Astrocyte of the hippocampus (primary cell): ENCODE data around the gene DENND6B.

ENCODE experiments used
- DNase-seq: peaks from one replicate; pipeline ENCODE4 v3.0.0; 2011; ENCODE audit warnings: low read depth, low spot score

Gene DENND6B

DNA sequence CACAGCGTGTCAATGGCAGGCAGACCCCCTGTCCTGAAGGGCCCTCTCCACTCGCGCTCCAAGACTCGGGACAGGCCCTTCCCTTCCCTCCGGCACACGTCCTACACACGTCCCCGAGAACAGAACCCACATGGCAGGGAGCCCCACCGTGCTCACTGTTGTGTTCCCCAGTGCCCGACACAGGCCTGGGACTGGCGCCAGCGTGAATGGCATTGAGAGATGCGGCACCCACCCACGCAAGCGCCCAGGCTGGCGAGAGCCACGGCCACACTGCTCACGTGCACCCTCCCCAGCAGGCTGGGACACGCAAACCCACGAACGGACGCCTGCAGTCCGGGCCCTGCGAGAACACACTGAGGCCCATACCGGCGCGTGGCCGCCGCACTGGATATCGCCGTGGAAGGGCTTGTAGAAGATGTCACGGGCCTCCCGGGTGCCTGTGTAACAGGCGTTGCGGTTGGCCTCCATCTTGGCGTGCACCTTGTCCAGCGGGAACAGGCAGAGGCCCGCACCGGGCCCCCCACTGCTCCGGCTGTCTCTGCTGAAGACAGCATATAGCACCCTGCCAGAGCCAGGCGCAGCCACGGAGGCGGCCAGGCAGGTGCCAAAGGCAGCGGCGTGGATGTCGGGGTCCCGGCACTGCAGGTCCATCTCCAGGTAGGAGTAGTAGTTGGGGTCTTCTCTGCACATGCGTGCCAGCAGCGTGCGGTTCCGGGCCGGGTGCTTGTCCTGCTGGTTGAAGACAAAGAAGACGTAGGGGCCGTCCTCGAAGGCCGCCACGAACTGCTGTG is 37.5 kb downstream of the DENND6B start:
- no peak for DNase-seq

DNA sequence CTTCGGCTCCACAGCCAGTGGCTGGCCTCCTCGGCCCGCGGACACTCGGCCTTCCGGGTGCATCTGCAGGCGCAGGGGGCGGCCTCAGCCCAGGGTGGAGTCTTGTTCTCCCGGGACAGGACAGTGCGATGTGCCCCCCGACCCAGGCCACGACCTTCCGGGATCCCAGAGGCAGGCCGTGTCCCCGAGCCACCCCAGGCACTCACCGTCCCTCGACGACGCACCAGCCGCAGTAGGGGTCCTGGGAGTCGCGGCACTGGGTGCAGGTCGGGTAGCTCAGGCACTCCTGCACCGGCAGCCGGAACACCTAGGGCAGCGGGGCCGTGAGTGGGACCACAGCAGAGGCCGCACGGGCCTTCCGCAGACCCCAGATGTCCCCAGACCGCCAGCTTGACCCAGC is 39.1 kb downstream of the DENND6B start:
- DNase-seq = no peak

- DNase-seq = no peak
Observed at GRCh38 chr22:50286701-50287318, 40.0 kb downstream of the DENND6B start.

GRCh38 chr22:50286275-50286674 is 40.5 kb downstream of the DENND6B start:
- DNase-seq = no peak

DNA sequence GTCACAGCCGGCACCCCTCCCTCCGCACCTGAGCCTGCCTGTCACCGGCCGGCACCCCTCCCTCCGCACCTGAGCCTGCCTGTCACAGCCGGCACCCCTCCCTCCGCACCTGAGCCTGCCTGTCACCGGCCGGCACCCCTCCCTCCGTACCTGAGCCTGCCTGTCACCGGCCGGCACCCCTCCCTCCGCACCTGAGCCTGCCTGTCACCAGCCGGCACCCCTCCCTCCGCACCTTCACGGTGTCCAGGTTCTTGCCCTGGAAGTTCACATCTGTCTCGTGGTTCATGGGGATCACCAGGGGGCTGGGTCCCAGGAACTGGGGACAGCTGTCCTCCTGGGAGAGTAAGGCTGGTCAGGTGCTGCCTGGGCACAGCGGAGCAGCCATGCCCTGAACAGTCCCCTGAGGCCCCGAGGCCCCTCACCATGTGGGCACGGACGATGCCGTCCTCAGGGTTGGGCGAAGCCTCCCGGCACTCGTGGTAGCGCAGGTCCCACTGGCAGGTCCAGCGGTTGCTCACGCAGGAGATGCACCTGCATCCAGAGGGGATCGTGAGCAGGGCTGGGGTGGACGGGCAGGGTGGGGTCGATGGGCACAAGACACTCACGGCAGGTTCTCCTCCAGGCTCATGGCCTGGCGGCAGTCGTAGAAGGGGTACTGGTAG is 41.1 kb downstream of the DENND6B start:
- no peak for DNase-seq

DNA sequence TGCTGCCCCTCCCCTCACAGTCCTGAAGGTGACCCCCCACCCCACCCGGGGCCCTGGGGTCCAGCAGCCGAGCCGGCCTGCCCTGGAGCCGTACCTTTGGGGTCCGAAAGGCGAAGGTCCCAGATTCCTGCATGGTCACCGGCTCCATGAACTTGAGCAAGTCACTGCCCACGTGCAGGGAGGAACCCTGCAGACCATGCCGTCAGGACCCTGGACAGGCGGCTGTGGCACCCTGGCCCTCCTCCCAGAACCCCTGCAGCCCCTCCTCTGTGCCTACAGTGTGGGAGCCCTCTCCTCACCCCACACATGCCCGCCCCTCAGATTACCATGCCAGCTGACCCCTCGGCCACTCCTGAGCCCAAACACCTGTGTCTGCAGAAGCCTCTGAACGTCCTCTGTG is 42.3 kb downstream of the DENND6B start:
- DNase-seq = no peak

DNA sequence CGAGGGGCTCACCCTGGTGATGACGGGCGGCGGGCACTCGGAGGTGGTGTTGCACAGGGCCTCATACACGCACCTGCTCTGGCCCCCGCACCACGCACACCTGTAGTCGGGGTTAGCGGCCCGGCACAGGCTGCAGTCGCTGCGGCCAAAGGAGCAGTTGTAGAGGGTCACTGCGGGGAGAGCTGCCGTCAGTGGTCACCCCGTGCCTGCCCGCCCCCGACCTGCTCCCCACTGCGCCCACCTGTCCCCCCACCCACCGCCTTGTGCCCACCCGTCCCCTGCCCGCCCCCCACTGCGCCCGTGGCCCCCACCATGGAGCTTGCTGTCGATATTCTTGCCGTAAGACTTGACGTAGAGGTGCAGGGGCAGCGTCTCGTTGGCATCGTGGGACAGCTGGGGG is 43.0 kb downstream of the DENND6B start:
- DNase-seq = no peak

DNA sequence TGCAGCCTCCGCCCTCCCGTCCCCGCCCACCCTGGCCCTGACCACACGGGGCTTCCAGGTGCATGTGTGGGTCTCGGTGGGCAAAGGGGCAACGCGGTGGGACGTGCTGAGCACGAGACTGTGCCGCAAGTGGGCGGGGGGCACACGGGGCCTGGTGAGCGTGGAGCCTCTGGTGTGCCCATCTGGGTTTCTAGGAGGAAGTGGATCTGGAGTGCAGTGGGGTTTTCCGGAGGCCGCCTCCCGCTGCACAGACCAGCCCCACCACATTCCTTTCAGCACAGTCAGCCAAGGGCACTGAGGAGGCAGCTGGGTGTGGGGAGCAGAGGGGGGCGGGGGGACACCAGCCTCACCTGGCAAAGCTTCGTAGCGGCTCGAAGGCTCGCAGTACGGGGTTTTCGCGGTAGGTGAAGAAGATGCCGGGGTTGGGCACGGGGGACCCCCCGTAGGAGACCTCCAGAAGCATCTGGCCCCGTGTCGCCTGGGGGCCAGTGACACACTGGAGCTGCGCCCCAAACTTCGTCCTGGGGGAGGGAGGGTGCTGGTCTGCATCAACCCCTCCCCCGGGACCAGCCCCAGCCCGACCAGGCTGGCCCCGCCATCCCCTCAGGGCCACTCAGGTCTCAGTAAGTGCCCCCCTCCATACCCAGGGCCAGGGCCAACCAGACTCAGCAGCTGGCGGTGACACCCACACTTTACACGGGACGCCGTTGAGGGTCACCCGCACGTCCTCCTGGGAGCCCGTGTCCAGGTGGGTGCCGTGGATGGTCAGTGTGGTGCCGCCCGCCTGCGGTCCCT is 44.3 kb downstream of the DENND6B start:
- peak; percentile 83 for DNase-seq

GRCh38 chr22:50281957-50282356 is 44.9 kb downstream of the DENND6B start:
- DNase-seq = no peak

DNA sequence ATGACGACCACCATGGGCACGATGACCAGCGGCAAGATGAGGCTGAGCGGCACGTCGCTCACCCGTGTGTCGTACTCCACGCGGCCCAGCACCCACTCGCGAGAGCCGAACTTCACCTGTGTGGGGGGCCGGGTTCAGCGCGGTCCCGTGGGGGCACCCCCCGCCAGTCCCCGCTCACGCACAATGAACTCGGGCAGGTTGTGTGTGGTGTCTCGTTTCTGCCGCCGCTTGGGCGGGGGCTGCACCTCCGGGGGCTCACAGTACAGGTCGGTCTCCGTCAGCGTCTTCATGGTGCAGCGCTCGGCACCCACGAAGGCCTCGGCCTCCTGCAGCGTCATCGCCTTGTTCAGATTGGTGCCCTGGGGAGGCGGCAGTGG is 45.4 kb downstream of the DENND6B start:
- no peak for DNase-seq

DNA sequence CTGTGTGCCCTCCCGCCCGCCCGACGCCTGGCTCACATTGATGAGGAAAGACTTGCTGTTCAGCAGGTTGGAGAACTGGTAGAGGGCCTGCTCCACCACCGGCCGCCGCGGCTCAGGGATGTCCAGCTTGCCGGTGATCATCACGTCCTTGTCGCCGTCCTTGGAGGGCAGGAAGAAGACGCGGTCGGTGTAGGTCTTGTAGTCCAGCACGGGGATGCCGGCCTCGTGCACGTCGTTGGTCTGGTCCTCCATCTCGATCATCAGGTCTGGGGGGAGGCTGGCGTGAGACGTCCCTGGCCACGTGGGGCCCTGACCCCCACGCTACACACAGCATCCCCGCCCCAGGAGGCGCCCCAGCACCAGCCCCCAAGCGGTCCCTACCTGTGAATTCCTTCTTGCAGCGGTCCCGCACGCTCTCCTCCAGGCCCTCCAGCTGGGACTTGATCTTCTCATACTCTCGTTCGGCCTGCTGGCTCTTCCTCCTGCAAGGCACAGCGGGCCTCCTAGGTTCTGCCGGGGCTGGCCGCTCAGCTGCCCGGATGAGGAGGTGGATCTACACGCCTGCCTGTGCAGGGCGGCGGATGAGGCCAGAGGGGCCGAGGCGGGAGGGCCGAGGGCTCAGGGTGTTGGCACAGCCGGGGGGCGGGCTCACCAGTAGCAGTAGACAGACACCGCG is 46.0 kb downstream of the DENND6B start:
- DNase-seq = no peak

- no peak for DNase-seq
Observed at GRCh38 chr22:50280022-50280707, 46.6 kb downstream of the DENND6B start.

DNA sequence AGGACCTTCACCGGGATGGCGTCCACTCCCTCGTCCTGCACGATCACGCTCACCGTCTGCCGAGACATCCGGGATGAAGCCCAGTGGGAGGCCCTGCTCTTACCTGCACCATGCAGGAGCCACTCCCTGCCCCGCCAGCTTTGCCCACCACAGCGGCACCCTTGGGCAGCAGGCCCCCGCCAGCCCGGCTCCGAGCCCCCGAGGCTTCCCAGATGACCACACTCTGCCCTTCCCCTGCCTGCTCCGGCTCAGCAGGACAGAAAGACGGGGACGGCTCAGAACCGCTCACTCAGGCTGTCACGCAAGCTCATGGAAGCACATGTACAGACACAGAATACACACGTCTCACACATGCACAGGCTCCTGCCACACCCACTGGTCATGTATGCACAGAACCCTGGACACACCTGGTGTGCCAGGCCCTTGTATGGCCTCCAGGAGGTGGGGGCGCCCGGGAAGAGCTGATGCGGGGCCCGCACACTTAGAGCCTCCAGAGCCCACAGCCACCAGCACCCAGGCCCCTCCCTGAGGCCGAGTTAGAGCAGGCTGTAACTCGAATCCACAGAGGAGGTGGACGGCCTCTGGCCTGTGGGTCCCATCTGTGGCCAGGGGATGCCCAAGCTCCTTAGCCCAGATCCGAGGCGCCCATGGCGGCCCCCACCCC is 47.7 kb downstream of the DENND6B start:
- DNase-seq = no peak

DNA sequence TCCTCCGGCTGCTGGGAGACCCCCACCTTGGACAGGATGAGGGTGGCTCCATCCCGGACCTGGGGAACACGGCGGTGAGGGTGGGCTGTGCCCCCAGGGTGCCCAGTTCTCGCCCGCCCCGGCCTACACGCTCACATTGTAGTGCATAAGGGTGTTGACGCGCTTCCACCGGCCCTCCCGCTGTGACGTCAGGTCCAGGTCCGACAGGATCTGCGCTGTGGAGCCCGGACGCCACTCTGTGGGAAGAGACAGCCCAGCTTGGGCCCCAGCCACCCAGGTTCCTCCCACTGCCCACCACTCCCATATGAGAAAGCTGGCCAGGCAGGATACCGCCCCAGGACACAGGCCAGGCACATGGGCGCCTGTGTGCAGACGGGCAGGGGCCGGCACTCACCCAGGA is 48.4 kb downstream of the DENND6B start:
- DNase-seq = no peak

DNA sequence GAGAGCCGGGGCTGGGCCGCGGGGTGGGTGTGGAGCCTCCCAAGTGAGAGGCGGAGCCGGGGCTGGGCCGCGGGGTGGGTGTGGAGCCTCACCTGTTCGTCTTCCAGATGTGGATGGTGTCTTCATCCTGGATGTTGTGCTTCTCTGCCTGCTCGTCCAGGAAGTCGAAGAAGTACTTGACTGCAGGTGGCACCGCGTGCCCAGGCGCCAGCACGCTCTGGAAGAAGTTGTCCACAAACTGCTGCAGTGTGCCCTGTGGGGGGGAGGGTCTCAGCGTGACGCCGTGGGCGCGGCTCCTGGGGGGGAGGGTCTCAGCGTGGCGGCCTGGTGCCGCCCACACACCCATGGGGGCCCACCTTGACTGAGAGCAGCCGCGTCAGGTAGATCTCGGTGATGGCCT is 49.1 kb downstream of the DENND6B start:
- DNase-seq = no peak

DNA sequence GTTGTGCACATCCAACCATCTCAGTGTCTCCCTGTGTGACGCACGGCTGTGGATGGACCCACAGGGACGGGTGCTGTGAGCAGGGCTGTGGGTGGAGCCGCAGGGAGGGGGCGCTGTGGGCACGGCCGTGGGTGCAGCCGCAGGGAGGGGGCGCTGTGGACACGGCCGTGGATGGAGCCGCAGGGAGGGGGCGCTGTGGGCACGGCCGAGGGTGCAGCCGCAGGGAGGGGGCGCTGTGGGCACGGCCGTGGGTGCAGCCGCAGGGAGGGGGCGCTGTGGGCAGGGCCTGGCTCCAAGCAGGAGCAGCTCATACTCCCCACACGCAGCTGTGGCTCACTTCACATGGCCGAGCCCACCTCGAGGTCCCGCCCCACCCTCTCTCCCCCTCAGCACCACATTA is 50.7 kb downstream of the DENND6B start:
- peak; percentile 78 for DNase-seq

GRCh38 chr22:50275181-50276055 is 51.4 kb downstream of the DENND6B start:
- DNase-seq = no peak

- no peak for DNase-seq
Observed at GRCh38 chr22:50274771-50275170, 52.0 kb downstream of the DENND6B start.

DNA sequence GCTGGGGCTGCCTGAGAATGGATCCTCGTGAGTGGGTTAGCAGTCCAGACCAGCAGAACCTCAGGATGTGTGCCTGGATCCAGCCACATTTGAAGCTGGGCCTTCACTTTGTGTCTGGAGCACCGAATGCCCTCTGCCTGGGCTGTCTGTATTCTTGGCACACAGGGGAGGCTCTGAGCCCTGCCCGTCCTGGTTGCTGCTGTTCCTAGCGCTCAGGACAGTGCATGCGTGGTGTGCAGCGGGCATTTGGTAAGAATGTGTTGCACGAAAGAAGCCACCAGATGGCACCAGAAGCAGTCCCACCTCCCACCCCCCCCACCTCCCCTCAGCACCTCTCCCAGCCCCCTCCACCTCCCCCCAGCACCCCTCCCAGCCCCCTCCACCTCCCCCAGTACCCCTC is 52.5 kb downstream of the DENND6B start:
- DNase-seq = peak; percentile 74
